ENCODE data around the gene NELL1. TPM values are rescaled to one million over a fixed set of nuclear protein-coding genes. Genes with fewer than 3 reads are reported as not detected.

Gene NELL1
- total RNA-seq, 2 experiments from 2014 or later, result not detected

- TF ChIP-seq CTCF (IDR thresholded peaks at IDR 0.05), result no peak
- H3K36me3 Mint-ChIP-seq (ENCODE audit: low read depth), result no peaks in the 10 kb centered on the region
- no peaks in the 10 kb centered on the region for H3K4me1 Mint-ChIP-seq (ENCODE audit: low read depth)
- no peaks in the 10 kb centered on the region for H3K27me3 Mint-ChIP-seq
- H3K27ac Mint-ChIP-seq, result no peak overlapping the region
- ChIA-PET POLR2A (no interaction called here), CTCF (no interaction called here)
- ATAC-seq (no peak), DNase-seq (no peak)
- no peak overlapping the region for H3K4me3 Mint-ChIP-seq
- intact Hi-C loops (cut with micrococcal nuclease), result no loop called here
- H3K9me3 Mint-ChIP-seq, result peaks cover 3% of the 10 kb centered on the region
Observed at GRCh38 chr11:21612326-21612725, 942.9 kb downstream of the NELL1 start.

GRCh38 chr11:21614961-21615360, 945.6 kb downstream of the NELL1 start:
- H3K27me3 Mint-ChIP-seq, result no peaks in the 10 kb centered on the region
- H3K4me1 Mint-ChIP-seq (ENCODE audit: low read depth), result no peaks in the 10 kb centered on the region
- no peak for ATAC-seq
- CTCF ChIA-PET, result no interaction called here
- DNase-seq, result no peak
- H3K9me3 Mint-ChIP-seq, result no peaks in the 10 kb centered on the region
- H3K4me3 Mint-ChIP-seq, result no peak overlapping the region
- POLR2A ChIA-PET, result no interaction called here
- H3K27ac Mint-ChIP-seq, result no peak overlapping the region
- H3K36me3 Mint-ChIP-seq (ENCODE audit: low read depth), result no peaks in the 10 kb centered on the region
- intact Hi-C loops (cut with micrococcal nuclease), result no loop called here
- no peak for TF ChIP-seq CTCF (IDR thresholded peaks at IDR 0.05)

GRCh38 chr11:21615955-21616371, 946.6 kb downstream of the NELL1 start:
- Mint-ChIP-seq H3K27me3 (no peaks in the 10 kb centered on the region), H3K4me3 (no peak overlapping the region), H3K36me3 (ENCODE audit: low read depth) (no peaks in the 10 kb centered on the region), H3K27ac (no peak overlapping the region), H3K4me1 (ENCODE audit: low read depth) (no peaks in the 10 kb centered on the region), H3K9me3 (no peaks in the 10 kb centered on the region)
- no peak for DNase-seq
- CTCF ChIA-PET, result interaction anchor here (1.0 kb wide), 1 partner anchor 11 kb away, joined by 3 read pairs; no protein-coding TSS in a partner anchor
- no peak for ATAC-seq
- POLR2A ChIA-PET, result no interaction called here
- intact Hi-C loops (cut with micrococcal nuclease), result no loop called here
- no peak for TF ChIP-seq CTCF (IDR thresholded peaks at IDR 0.05)

GRCh38 chr11:21622566-21622965, 953.2 kb downstream of the NELL1 start:
- no peaks in the 10 kb centered on the region for H3K9me3 Mint-ChIP-seq
- no peak overlapping the region for H3K4me3 Mint-ChIP-seq
- POLR2A ChIA-PET, result no interaction called here
- no peak overlapping the region for H3K27ac Mint-ChIP-seq
- no peak for TF ChIP-seq CTCF (IDR thresholded peaks at IDR 0.05)
- CTCF ChIA-PET, result no interaction called here
- ATAC-seq (no peak), DNase-seq (no peak)
- intact Hi-C loops (cut with micrococcal nuclease), result no loop called here
- H3K36me3 Mint-ChIP-seq (ENCODE audit: low read depth), result no peaks in the 10 kb centered on the region
- H3K27me3 Mint-ChIP-seq, result no peaks in the 10 kb centered on the region
- no peaks in the 10 kb centered on the region for H3K4me1 Mint-ChIP-seq (ENCODE audit: low read depth)

- no peak overlapping the region for H3K4me3 Mint-ChIP-seq
- ChIA-PET POLR2A (no interaction called here), CTCF (no interaction called here)
- intact Hi-C loops (cut with micrococcal nuclease), result no loop called here
- no peaks in the 10 kb centered on the region for H3K4me1 Mint-ChIP-seq (ENCODE audit: low read depth)
- DNase-seq, result no peak
- H3K27ac Mint-ChIP-seq, result no peak overlapping the region
- no peaks in the 10 kb centered on the region for H3K9me3 Mint-ChIP-seq
- no peak for TF ChIP-seq CTCF (IDR thresholded peaks at IDR 0.05)
- no peaks in the 10 kb centered on the region for H3K36me3 Mint-ChIP-seq (ENCODE audit: low read depth)
- no peaks in the 10 kb centered on the region for H3K27me3 Mint-ChIP-seq
- no peak for ATAC-seq
Observed at GRCh38 chr11:21622995-21623394, 953.6 kb downstream of the NELL1 start.

Other genes starting within 250 kb of the NELL1 start
- not detected for gene SLC6A5, start 70.0 kb upstream of the NELL1 start, total RNA-seq